CD1c-positive myeloid dendritic cell (primary cell): ENCODE results near the gene FAM227B.
A peak's percentile ranks its signal among the peaks of the same experiment; 100 is the strongest.
"Not testable (repeated sequence)": the region's sequence is repeated elsewhere in the genome, so short reads cannot be mapped to it uniquely, and the experiment has no call there.

ENCODE experiments used
- DNase-seq: peaks from one replicate; pipeline ENCODE4 v3.0.0-alpha.2; 2016; ENCODE audit errors: extremely low spot score

The FAM227B gene

GRCh38 chr15:49439678-49440395, 180.8 kb downstream of the FAM227B start:
- peak; percentile 4 for DNase-seq

- peak; percentile 47 for DNase-seq
These were observed 181.5 kb downstream of the FAM227B start for GRCh38 chr15:49438962-49439631.

DNA sequence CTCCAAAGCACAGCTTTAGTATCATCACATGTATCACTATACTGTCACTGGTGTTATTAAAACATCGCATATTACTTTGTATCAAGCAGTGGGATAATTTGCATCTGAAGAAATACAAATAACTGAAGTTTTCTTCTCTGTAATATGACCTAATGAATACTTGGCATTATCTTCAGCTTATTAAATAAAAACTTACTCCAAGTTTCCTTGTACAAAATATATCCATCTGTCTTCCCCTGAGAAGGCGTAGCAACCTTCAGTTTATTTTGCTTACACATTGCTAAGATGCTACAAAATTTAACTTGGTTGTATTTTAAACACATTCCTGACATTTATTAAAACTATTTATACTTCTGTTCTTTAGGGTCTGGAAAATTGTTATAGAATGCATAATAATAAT, 183.9 kb downstream of the FAM227B start:
- DNase-seq = no peak

- DNase-seq = no peak
These were observed 185.4 kb downstream of the FAM227B start for GRCh38 chr15:49435174-49435573.

- no peak for DNase-seq
These were observed 190.6 kb downstream of the FAM227B start for GRCh38 chr15:49430046-49430445.

- no peak for DNase-seq
These were observed 192.1 kb downstream of the FAM227B start for GRCh38 chr15:49428409-49429095.

GRCh38 chr15:49427372-49427771, 193.2 kb downstream of the FAM227B start:
- no peak for DNase-seq

GRCh38 chr15:49424954-49425353, 195.7 kb downstream of the FAM227B start:
- no peak for DNase-seq

DNA sequence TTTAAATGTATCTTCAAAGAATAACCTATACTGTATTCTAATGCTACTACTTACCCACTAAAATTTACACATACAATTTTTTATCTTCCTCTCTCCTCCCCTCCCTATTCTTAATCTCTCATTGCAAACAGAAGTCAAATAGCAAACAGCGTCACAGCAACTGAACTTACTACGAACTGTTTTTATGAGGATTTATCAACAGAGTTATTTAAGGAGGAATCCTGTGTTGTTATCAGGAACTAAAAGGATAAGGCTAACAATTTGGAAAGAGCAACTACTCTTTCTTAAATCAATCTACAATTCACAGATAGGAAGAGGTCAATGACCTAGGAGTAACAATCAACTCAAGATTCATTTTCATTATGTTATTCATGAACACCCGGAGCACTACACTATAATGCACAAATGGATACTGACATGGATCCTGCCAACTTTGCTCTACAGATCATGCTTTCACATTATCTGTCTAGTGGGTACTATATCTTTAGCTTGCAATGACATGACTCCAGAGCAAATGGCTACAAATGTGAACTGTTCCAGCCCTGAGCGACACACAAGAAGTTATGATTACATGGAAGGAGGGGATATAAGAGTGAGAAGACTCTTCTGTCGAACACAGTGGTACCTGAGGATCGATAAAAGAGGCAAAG, 196.6 kb downstream of the FAM227B start:
- DNase-seq = no peak

GRCh38 chr15:49423021-49423420, 197.6 kb downstream of the FAM227B start, which contains the start of gene FGF7:
Gene FGF7 (plus strand): TSS chr15:49423242. CDS start chr15:49424298, 1,056 bp downstream.
- no peak for DNase-seq

- peak; percentile 62 for DNase-seq
These were observed 198.6 kb downstream of the FAM227B start for GRCh38 chr15:49421991-49422390.

DNA sequence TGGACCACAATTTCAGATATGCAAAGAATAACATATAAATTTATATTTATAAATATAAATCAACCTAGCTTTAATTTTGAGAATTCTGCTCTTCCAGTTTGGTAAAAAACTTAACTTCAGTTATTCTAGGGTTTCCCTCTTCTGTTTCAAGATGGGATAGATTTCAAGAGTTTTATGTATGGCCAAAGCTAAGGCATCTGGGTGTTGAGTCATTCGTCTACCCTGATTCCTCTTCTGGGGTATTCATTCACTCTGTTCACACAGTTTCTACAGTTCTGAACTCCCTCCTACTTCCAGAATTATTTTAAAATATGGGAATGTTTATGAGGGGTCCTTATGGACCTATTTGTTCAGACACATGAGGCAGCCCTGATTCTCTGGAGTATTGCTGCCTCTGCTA, 201.8 kb downstream of the FAM227B start:
- no peak for DNase-seq

- DNase-seq = no peak
These were observed 205.0 kb downstream of the FAM227B start for GRCh38 chr15:49415638-49416037.

- no peak for DNase-seq
These were observed 205.5 kb downstream of the FAM227B start for GRCh38 chr15:49415149-49415548.

GRCh38 chr15:49412797-49413196, 207.8 kb downstream of the FAM227B start:
- DNase-seq = no peak

DNA sequence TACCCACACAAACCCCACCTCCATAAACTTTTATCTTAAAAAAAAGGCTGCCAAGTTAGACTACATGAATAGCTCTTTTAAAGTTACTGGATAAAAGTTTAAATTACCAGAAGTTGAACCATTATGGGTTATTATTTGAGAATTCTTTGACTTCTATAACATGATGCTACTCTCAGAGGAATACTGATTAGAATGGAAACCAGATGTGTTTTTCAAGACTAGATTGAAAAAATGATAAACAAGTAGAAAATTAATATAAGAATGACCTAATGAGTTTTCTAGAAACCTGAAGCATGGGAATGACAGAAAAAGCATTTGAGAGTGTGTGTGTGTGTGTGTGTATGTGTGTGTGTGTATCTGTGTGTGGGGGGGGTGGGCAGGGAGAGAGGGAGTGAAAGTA, 210.0 kb downstream of the FAM227B start:
- DNase-seq = no peak

DNA sequence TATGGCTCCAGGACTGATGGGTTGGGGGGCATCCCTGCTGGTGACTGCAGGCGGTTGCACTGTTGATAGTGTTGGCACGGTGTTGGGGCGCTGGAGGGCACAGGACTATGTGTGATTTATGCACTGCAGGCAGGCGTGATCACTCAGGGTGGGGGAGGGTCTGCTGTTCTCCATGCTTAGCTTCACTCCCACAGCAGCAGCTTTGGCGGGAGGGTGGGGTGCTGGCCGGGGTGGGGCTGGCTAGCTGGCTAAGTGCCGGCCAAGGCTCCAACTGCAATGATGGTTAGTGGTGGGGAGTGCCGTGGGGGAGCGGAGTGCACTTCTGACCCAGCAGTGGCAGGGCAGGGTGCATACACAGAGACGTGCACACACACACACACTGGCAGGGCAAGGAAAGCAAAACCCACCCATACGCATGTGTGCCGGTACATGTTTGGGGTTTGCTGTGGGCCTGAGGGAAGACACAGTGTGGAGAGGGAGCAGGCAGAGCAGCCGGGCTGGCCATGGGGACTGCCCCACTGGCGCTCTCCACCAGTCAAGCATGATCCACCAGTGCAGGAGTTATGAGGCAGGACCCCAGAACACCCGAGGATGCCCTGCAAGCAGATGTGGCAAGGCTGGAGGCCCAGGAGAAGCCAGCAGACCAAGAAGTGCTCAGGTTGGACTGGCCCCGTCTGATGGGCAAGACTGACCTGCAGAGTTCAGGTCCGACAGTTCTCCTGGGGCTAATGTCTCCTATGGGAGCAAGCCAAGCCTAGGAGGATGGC, 214.1 kb downstream of the FAM227B start:
- DNase-seq = no peak

GRCh38 chr15:49402515-49403296, 217.9 kb downstream of the FAM227B start:
- DNase-seq = not testable (repeated sequence)

DNA sequence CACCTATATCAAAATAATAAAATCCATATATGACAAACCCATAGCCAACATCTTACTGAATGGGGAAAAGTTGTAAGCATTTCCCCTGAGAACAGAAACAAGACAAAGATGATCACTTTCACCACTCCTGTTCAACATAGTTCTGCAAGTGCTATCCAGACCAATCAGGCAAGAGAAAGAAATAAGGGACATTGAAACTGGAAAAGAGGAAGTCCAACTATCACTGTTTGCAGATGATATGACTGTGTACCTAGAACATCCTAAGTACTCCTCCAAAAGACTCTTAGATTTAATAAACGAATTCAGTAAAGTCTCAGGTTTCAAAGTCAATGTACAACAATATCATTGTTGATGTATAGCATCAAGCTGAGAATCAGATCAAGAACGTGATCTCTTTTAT, 233.1 kb downstream of the FAM227B start:
- DNase-seq = peak; percentile 15

DNA sequence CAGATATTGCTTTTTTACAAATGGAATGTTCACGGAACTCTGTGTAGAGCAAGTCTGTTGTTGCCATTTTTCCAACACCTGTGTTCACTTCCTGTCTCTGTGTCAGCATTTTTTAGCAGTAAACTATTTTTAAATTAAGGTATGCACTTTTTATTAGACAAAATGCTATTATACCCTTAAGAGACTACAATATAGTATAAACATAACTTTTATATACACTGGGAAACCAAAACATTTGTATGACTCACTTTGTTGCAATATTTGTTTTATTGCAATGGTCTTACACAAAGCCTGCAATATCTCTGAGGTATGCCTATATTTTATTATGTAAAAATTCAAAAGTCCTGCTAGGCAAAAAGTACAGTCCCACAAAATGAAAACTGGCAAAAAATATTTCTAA, 237.4 kb downstream of the FAM227B start:
- no peak for DNase-seq

DNA sequence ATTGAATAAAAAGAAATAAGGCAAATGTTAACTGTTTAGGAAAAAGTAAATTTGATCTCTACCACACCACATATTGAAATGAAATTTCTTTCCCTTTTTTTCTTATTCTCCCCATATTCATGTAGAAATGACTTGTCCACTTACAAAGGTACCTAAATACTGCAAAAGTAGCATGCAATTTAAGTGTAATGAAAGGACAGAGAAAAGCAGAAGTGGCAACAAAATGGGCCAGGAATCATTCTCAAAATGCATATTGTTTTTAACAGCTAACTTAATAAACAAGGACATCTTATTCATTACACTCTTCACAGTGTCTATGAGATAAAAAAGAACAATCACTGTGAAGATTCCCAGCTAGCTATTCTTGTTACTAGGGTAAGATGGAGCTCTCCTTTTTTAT, 238.2 kb downstream of the FAM227B start:
- no peak for DNase-seq
